ENCODE data around the gene ZNF74.
"Not testable (repeated sequence)": the region's sequence is repeated elsewhere in the genome, so short reads cannot be mapped to it uniquely, and the experiment has no call there.

Gene ZNF74

GRCh38 chr22:20393705-20394476, at the start of gene ZNF74:
ZNF74 (plus strand) TSS chr22:20394151; CDS start chr22:20394629, 478 bp downstream.
- peak; percentile 87 for DNase-seq

DNA sequence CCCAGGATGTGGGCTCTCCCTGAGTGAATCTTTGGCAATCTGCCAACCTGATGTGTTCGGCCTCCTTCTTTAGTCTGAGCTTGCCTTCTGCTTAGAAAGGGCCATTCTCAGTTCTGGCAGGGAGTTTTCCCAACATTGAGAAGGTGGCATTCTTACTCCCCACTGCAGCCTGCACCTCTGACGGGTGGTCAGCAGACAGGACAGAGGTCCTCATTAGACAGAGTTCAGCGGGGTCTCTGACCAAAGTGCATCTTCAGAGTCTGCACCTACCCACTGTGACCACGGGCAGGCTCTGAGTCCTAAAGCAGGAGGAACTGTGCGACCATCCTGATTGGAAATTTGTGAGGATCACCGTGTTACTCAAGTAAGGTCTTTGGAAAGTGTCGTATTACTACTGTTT, 47.4 kb upstream of the ZNF74 start:
- DNase-seq = not testable (repeated sequence)

- DNase-seq = not testable (repeated sequence)
Measured at GRCh38 chr22:20352536-20352935, 41.4 kb upstream of the ZNF74 start.

- no peak for DNase-seq
Measured at GRCh38 chr22:20354238-20354975, 39.5 kb upstream of the ZNF74 start.

- DNase-seq = not testable (repeated sequence)
Measured at GRCh38 chr22:20355939-20356636, 37.9 kb upstream of the ZNF74 start.

DNA sequence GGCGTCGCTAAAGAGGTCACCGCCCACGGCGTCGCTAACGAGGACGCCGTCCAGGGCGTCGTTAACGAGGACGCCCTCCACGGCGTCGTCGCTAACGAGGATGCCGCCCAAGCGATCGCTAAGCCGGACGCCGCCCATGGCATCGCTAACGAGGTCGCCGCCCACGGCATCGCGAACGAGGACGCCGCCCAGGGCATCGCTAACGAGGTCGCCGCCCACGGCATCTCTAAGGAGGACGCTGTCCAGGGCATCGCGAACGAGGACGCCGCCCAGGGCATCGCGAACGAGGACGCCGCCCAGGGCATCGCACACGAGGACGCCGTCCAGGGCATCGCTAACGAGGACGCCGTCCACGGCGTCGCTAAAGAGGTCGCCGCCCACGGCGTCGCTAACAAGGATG, 37.0 kb upstream of the ZNF74 start:
- DNase-seq = not testable (repeated sequence)

DNA sequence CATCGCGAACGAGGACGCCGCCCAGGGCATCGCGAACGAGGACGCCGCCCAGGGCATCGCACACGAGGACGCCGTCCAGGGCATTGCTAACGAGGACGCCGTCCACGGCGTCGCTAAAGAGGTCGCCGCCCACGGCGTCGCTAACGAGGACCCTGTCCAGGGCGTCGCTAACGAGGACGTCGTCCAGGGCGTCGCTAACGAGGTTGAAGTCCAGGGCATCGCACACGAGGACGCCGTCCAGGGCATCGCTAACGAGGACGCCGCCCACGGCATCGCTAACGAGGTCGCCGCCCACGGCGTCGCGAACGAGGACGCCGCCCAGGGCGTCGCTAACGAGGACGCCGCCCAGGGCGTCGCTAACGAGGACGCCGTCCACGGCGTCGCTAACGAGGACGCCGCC, 36.0 kb upstream of the ZNF74 start:
- not testable (repeated sequence) for DNase-seq

- DNase-seq = not testable (repeated sequence)
Measured at GRCh38 chr22:20358503-20359239, 35.3 kb upstream of the ZNF74 start.

GRCh38 chr22:20360261-20360660, 33.7 kb upstream of the ZNF74 start:
- DNase-seq = not testable (repeated sequence)

GRCh38 chr22:20360866-20361751, 32.8 kb upstream of the ZNF74 start:
- DNase-seq = not testable (repeated sequence)

GRCh38 chr22:20361752-20362229, 32.2 kb upstream of the ZNF74 start:
- DNase-seq = not testable (repeated sequence)

DNA sequence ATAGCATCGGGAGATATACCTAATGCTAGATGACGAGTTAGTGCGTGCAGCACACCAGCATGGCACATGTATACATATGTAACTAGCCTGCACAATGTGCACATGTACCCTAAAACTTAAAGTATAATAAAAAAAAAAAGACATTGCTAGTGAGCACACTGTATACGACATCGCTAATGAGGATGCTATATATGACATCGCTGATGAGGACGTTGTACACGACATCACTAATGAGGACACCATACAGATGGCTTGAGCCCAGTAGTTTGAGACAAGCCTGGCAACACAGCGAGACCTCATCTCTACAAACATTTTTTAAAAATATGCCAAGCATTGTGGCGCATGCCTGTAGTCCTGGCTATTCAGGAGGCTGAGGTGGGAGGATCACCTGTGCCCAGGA, 31.5 kb upstream of the ZNF74 start:
- DNase-seq = not testable (repeated sequence)

GRCh38 chr22:20364335-20365260, 29.4 kb upstream of the ZNF74 start:
- DNase-seq = not testable (repeated sequence)

GRCh38 chr22:20366841-20367240, 27.1 kb upstream of the ZNF74 start:
- DNase-seq = not testable (repeated sequence)

- not testable (repeated sequence) for DNase-seq
Measured at GRCh38 chr22:20368875-20369274, 25.1 kb upstream of the ZNF74 start.

- not testable (repeated sequence) for DNase-seq
Measured at GRCh38 chr22:20371687-20372086, 22.3 kb upstream of the ZNF74 start.

- peak; percentile 71 for DNase-seq
Measured at GRCh38 chr22:20372406-20372854, 21.5 kb upstream of the ZNF74 start.

DNA sequence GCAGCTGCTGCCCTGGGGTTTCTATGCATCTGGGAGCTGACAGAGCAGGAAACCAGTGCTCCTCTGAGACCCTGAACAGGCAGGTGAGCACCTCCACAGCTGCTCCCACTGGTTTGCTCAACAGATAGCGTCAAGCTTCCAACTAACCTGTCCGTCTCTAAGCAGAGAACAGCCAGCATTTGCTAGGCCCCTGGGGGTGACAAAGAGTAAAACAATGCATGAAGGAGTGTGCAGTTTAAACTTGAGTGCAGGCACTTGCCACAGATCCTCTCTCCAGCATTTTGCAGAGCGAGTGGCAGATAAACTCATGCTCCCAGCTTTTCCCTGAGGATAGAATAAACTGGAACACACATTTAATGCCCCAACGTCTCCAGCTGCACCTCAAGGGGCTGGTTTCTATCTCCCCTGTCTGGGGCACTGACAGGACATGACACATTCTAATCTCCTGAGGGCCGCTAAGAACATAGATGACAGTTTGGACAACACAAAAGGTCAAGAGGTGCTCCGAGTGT, 20.7 kb upstream of the ZNF74 start:
- not testable (repeated sequence) for DNase-seq

DNA sequence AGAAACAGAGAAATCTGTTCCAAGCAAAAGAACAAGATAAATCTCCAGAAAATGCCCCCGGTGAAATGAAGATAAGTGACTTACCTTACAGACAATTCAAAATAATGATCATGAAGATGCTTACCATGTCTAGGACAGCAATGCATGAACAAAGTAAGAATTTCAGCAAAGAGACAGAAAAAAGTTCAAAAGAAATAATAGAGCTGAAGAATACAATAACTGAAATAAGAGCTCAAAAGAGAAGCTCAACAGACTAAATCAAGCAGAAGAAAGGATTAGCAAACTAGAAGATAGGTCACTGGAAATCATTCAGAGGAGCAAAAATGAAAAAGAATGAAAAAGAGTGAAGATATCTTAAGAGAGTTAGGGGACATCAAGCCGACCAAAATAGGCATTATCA, 19.8 kb upstream of the ZNF74 start:
- not testable (repeated sequence) for DNase-seq

DNA sequence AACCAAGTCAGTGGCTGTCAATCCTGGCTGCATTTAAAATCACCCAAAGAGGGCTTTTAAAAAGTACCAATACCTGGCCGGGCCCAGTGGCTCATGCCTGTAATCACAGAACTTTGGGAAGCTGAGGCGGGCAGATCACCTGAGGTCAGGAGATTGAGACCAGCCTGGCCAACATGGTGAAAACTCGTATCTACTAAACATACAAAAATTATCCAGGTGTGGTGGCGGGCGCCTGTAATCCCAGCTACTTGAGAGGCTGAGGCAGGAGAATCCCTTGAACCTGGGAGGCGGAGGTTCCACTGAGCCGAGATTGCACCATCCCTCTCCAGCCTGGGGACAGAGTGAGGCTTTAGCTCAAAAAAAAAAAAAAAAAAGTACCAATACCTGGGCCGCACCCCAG, 17.7 kb upstream of the ZNF74 start:
- not testable (repeated sequence) for DNase-seq
